H9 (cell line): ENCODE results near the gene BLMH. TPM values are rescaled to one million over a fixed set of nuclear protein-coding genes. Genes with fewer than 3 reads are reported as not detected.

Experiments used
- DNase-seq: peaks from one replicate; pipeline ENCODE4 v3.0.0-alpha.2; 2017
- H2AFZ ChIP-seq: one replicate; pipeline ENCODE4 v1.6.1; 2013; ENCODE audit warnings: mild to moderate bottlenecking, low read length, control low read depth, moderate library complexity
- H2AK5ac ChIP-seq: 2 replicates; pipeline ENCODE4 v1.6.1; 2013; ENCODE audit warnings: low read length, control low read depth, mixed read lengths; ENCODE audit not compliant: insufficient read length
- H2BK120ac ChIP-seq: one replicate; pipeline ENCODE4 v1.6.1; 2013; ENCODE audit warnings: low read depth, mild to moderate bottlenecking, low read length, control low read depth, inconsistent platforms; ENCODE audit not compliant: poor library complexity, severe bottlenecking
- H2BK12ac ChIP-seq: 2 replicates; pipeline ENCODE4 v1.6.1; 2013; ENCODE audit warnings: low read length, control low read depth, mixed read lengths, low read depth; ENCODE audit not compliant: insufficient read length
- H2BK15ac ChIP-seq: 2 replicates; pipeline ENCODE4 v1.6.1; 2013; ENCODE audit warnings: low read depth, low read length, control low read depth
- H2BK20ac ChIP-seq: one replicate; pipeline ENCODE4 v1.6.1; 2013; ENCODE audit warnings: low read depth, mild to moderate bottlenecking, low read length, control low read depth, inconsistent platforms; ENCODE audit not compliant: poor library complexity, severe bottlenecking
- H2BK5ac ChIP-seq: 2 replicates; pipeline ENCODE4 v1.6.1; 2013; ENCODE audit warnings: low read length, control low read depth, mixed read lengths; ENCODE audit not compliant: insufficient read length
- H3K14ac ChIP-seq: 2 replicates; pipeline ENCODE4 v1.6.1; 2013; ENCODE audit warnings: low read length, control low read depth; ENCODE audit not compliant: insufficient read depth
- H3K18ac ChIP-seq: 2 replicates; pipeline ENCODE4 v1.6.1; 2013; ENCODE audit warnings: low read depth, mild to moderate bottlenecking, mixed read lengths, low read length, control low read depth; ENCODE audit not compliant: insufficient read length
- H3K23ac ChIP-seq: 2 replicates; pipeline ENCODE4 v1.6.1; 2013; ENCODE audit warnings: low read length, control low read depth, mixed read lengths, low read depth; ENCODE audit not compliant: insufficient read length
- H3K23me2 ChIP-seq: 2 replicates; pipeline ENCODE4 v1.6.1; 2013; ENCODE audit warnings: low read depth, mild to moderate bottlenecking, mixed read lengths, low read length, control low read depth; ENCODE audit not compliant: insufficient read length, poor library complexity, severe bottlenecking
- H3K27ac ChIP-seq: 2 replicates; pipeline ENCODE4 v1.5.1; 2013; ENCODE audit warnings: low read length, control low read depth, mixed read lengths, low read depth; ENCODE audit not compliant: insufficient read length
- H3K27me3 ChIP-seq: 2 replicates; pipeline ENCODE4 v1.6.1; 2013; ENCODE audit warnings: low read length, control low read depth, inconsistent platforms; ENCODE audit not compliant: insufficient read depth
- H3K4ac ChIP-seq: 2 replicates; pipeline ENCODE4 v1.6.1; 2013; ENCODE audit warnings: low read depth, mild to moderate bottlenecking, control low read depth, inconsistent platforms, low read length, moderate library complexity
- H3K4me1 ChIP-seq: 2 replicates; pipeline ENCODE4 v1.6.1; 2013; ENCODE audit warnings: low read length, control low read depth, inconsistent platforms; ENCODE audit not compliant: insufficient read depth
- H3K4me2 ChIP-seq: 2 replicates; pipeline ENCODE4 v1.6.1; 2013; ENCODE audit warnings: low read length, control low read depth, mixed read lengths; ENCODE audit not compliant: insufficient read length, insufficient read depth
- H3K56ac ChIP-seq: 2 replicates; pipeline ENCODE4 v1.6.1; 2013; ENCODE audit warnings: low read depth, mild to moderate bottlenecking, mixed read lengths, low read length, control low read depth; ENCODE audit not compliant: insufficient read length
- H3K79me1 ChIP-seq: 2 replicates; pipeline ENCODE4 v1.6.1; 2013; ENCODE audit warnings: low read depth, mild to moderate bottlenecking, moderate library complexity, low read length, control low read depth, inconsistent platforms; ENCODE audit not compliant: insufficient read depth, poor library complexity, severe bottlenecking
- H3K79me2 ChIP-seq: 2 replicates; pipeline ENCODE4 v1.6.1; 2013; ENCODE audit warnings: low read length, control low read depth, inconsistent platforms; ENCODE audit not compliant: insufficient read depth
- H3K9ac ChIP-seq: 2 replicates; pipeline ENCODE4 v1.6.1; 2013; ENCODE audit warnings: low read length, control low read depth, mixed read lengths; ENCODE audit not compliant: insufficient read length; ENCODE audit errors: extremely low read depth
- H3K9me3 ChIP-seq: one replicate; pipeline ENCODE4 v1.6.1; 2013; ENCODE audit warnings: low read depth, low read length, inconsistent platforms; ENCODE audit not compliant: control insufficient read depth
- H3T11ph ChIP-seq: one replicate; pipeline ENCODE4 v1.6.1; 2013; ENCODE audit warnings: mild to moderate bottlenecking, low read length, control low read depth, inconsistent platforms
- H4K20me1 ChIP-seq: one replicate; pipeline ENCODE4 v1.6.1; 2013; ENCODE audit not compliant: control insufficient read depth, insufficient read length, insufficient read depth
- H4K5ac ChIP-seq: 2 replicates; pipeline ENCODE4 v1.6.1; 2013; ENCODE audit warnings: low read depth, mild to moderate bottlenecking, mixed read lengths, low read length, control low read depth; ENCODE audit not compliant: insufficient read length
- H4K8ac ChIP-seq: replicated peaks from 2 replicates; pipeline ENCODE4 v1.6.1; 2013; ENCODE audit warnings: low read length, control low read depth, mixed read lengths, low read depth; ENCODE audit not compliant: insufficient read length
- H4K91ac ChIP-seq: 2 replicates; pipeline ENCODE4 v1.6.1; 2013; ENCODE audit warnings: low read depth, mild to moderate bottlenecking, moderate library complexity, mixed read lengths, low read length, control low read depth; ENCODE audit not compliant: insufficient read length
- H3K27ac Mint-ChIP-seq, 3 experiments: 2 replicates in 2 of 3; 3 replicates in 1 of 3; pipeline ENCODE4 v1.8.0; 2020 to 2021; ENCODE audit warnings: mixed read lengths in 3 of 3, mild to moderate bottlenecking in 1 of 3, moderate library complexity in 1 of 3
- H3K27me3 Mint-ChIP-seq: 2 replicates; pipeline ENCODE4 v1.8.0; 2021; ENCODE audit warnings: low read depth, mild to moderate bottlenecking, moderate library complexity, mixed read lengths
- H3K36me3 Mint-ChIP-seq, 3 experiments: 2 replicates in 2 of 3; 3 replicates in 1 of 3; pipeline ENCODE4 v1.8.0; 2020 to 2021; ENCODE audit warnings: low read depth in 3 of 3, mixed read lengths in 3 of 3; ENCODE audit not compliant: insufficient read depth in 1 of 3
- H3K4me1 Mint-ChIP-seq, 2 experiments: 2 replicates each; pipeline ENCODE4 v1.8.0; 2020; ENCODE audit warnings: mixed read lengths in 2 of 2
- H3K4me3 Mint-ChIP-seq, 2 experiments: 2 replicates in 1 of 2; 3 replicates in 1 of 2; pipeline ENCODE4 v1.8.0; 2020 to 2021; ENCODE audit warnings: mild to moderate bottlenecking in 2 of 2, mixed read lengths in 2 of 2, moderate library complexity in 1 of 2
- H3K9me3 Mint-ChIP-seq, 2 experiments: 2 replicates in 1 of 2; 3 replicates in 1 of 2; pipeline ENCODE4 v1.8.0; 2020; ENCODE audit warnings: mild to moderate bottlenecking in 2 of 2, mixed read lengths in 2 of 2, moderate library complexity in 1 of 2
- WGBS: extraction: QIAGEN DNeasy Blood & Tissue Kit; methylation state at CpG from one replicate; pipeline ENCODE4 v1.1.7; 2013; ENCODE audit warnings: missing lambda C conversion rate, low lambda C conversion rate, mixed read lengths; ENCODE audit not compliant: insufficient read length; ENCODE audit errors: extremely low coverage; 5-methylcytosine and 5-hydroxymethylcytosine counted together
- total RNA-seq: library from RNA; stranded (reverse); gene quantifications from 2 replicates; pipeline ENCODE4 v1.2.1, GENCODE V29; 2021
- TF ChIP-seq, protein P1 (sequence below): fragments of 200-600 bp; sonication (generic); conservative IDR thresholded peaks from 3 replicates; pipeline ENCODE4 v1.8.0; 2021; ENCODE audit warnings: antibody characterized with exemption, mild to moderate bottlenecking

Gene BLMH
- total RNA-seq, 1 experiment from 2014 or later: 74.7 TPM

DNA sequence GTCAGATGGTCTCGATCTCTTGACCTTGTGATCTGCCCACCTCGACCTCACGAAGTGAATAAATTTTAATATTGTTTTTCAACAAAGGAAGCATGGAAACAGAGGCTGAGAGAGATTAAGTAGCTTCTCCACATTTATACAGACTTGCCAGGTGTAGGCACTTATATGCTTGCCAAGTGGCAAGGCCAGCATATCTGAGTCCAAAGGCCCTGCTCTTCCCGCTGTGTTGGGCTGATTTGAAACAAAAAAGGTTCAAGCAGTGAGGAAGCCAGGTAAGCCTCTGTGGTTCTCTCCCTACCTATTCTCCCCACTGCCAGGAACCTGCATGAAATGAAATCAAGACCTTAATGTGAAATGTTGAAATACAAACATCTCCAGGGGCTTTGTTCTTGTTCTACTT, 48.7 kb downstream of the BLMH start:
- no CpG with 5 or more reads among the region's 4 CpGs for WGBS
- H2AFZ ChIP-seq: no peak overlapping the region
- H2BK20ac ChIP-seq: no peak overlapping the region
- TF ChIP-seq, protein P1, sequence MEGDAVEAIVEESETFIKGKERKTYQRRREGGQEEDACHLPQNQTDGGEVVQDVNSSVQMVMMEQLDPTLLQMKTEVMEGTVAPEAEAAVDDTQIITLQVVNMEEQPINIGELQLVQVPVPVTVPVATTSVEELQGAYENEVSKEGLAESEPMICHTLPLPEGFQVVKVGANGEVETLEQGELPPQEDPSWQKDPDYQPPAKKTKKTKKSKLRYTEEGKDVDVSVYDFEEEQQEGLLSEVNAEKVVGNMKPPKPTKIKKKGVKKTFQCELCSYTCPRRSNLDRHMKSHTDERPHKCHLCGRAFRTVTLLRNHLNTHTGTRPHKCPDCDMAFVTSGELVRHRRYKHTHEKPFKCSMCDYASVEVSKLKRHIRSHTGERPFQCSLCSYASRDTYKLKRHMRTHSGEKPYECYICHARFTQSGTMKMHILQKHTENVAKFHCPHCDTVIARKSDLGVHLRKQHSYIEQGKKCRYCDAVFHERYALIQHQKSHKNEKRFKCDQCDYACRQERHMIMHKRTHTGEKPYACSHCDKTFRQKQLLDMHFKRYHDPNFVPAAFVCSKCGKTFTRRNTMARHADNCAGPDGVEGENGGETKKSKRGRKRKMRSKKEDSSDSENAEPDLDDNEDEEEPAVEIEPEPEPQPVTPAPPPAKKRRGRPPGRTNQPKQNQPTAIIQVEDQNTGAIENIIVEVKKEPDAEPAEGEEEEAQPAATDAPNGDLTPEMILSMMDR: no peak
- no peak overlapping the region for H3K56ac ChIP-seq
- H3K4me2 ChIP-seq: no peak overlapping the region
- Mint-ChIP-seq H3K36me3 (peaks cover 7 to 13% (median 7%) of the 10 kb centered on the region in 3 experiments; a peak in 6 of 7 replicates), H3K9me3 (peaks cover 9 to 11% of the 10 kb centered on the region in 2 experiments), H3K27me3 (peaks cover 22% of the 10 kb centered on the region), H3K4me3 (no peak overlapping the region), H3K27ac (no peak overlapping the region), H3K4me1 (peaks cover 14 to 20% of the 10 kb centered on the region in 2 experiments)
- H2BK12ac ChIP-seq: no peak overlapping the region
- no peaks in the 10 kb centered on the region for H3K9me3 ChIP-seq
- H4K5ac ChIP-seq: no peak overlapping the region
- no peaks in the 10 kb centered on the region for H3K79me2 ChIP-seq
- H3K4me1 ChIP-seq: no peaks in the 10 kb centered on the region
- H2BK15ac ChIP-seq: no peak overlapping the region
- no peak for DNase-seq
- H3K23ac ChIP-seq: no peak overlapping the region
- no peaks in the 10 kb centered on the region for H4K20me1 ChIP-seq
- H3K27ac ChIP-seq: no peak overlapping the region
- H2BK120ac ChIP-seq: no peak overlapping the region
- no peaks in the 10 kb centered on the region for H3K79me1 ChIP-seq
- H2BK5ac ChIP-seq: no peak overlapping the region
- H3T11ph ChIP-seq: no peak overlapping the region
- no peak overlapping the region for H4K8ac ChIP-seq
- H3K23me2 ChIP-seq: no peaks in the 10 kb centered on the region
- H3K4ac ChIP-seq: no peak overlapping the region
- H4K91ac ChIP-seq: no peak overlapping the region
- no peak overlapping the region for H2AK5ac ChIP-seq
- no peak overlapping the region for H3K14ac ChIP-seq
- H3K18ac ChIP-seq: no peak overlapping the region
- no peak overlapping the region for H3K9ac ChIP-seq
- no peaks in the 10 kb centered on the region; the same call in 1 of the 2 replicates for H3K27me3 ChIP-seq
